BE2C (cell line): ENCODE results near the gene PLCB4.

Experiments used
- DNase-seq: peaks from one replicate; pipeline ENCODE4 v3.0.0-alpha.2; 2020
- H3K27me3 ChIP-seq: fragments of 250-450 bp; sonication (Bioruptor Pico); 2 replicates; pipeline ENCODE4 v1.5.1; 2020; ENCODE audit warnings: mild to moderate bottlenecking
- H3K36me3 ChIP-seq: fragments of 250-450 bp; sonication (Bioruptor Pico); 2 replicates; pipeline ENCODE4 v1.5.1; 2020; ENCODE audit warnings: mild to moderate bottlenecking
- H3K4me1 ChIP-seq: fragments of 250-450 bp; sonication (Bioruptor Pico); 2 replicates; pipeline ENCODE4 v1.5.1; 2020
- H3K4me3 ChIP-seq: 2 replicates; pipeline ENCODE4 v1.5.1; 2011; ENCODE audit warnings: low read depth, low read length
- H3K9me3 ChIP-seq: fragments of 250-450 bp; sonication (Bioruptor Pico); 2 replicates; pipeline ENCODE4 v1.5.1; 2020
- CTCF ChIP-seq: IDR thresholded peaks from 2 replicates; pipeline ENCODE4 v1.5.1; 2012; ENCODE audit warnings: mild to moderate bottlenecking, low read depth, low read length

The PLCB4 gene

GRCh38 chr20:9214685-9215084 lies 145.8 kb downstream of the PLCB4 start:
- no peak for DNase-seq
- Histone ChIP-seq H3K36me3 (peaks cover 3% of the 10 kb centered on the region; the same call in 1 of the 2 replicates), H3K4me3 (no peak overlapping the region), H3K9me3 (no peaks in the 10 kb centered on the region; the same call in 1 of the 2 replicates), H3K27me3 (no peaks in the 10 kb centered on the region), H3K4me1 (peaks cover 19% of the 10 kb centered on the region)
- TF ChIP-seq CTCF, result no peak

GRCh38 chr20:9215539-9215938 lies 146.7 kb downstream of the PLCB4 start:
- no peaks in the 10 kb centered on the region; the same call in 1 of the 2 replicates for H3K9me3 ChIP-seq
- peaks cover 19% of the 10 kb centered on the region for H3K4me1 ChIP-seq
- no peaks in the 10 kb centered on the region for H3K27me3 ChIP-seq
- DNase-seq, result no peak
- TF ChIP-seq CTCF, result peak; percentile 58
- peaks cover 3% of the 10 kb centered on the region; the same call in 1 of the 2 replicates for H3K36me3 ChIP-seq
- no peak overlapping the region for H3K4me3 ChIP-seq

- Histone ChIP-seq H3K4me3 (no peak overlapping the region), H3K9me3 (no peaks in the 10 kb centered on the region; the same call in 1 of the 2 replicates), H3K4me1 (peaks cover 19% of the 10 kb centered on the region), H3K36me3 (0 out of 2 replicates have a peak, but pooled peaks cover 3% of the 10 kb centered on the region), H3K27me3 (no peaks in the 10 kb centered on the region)
- TF ChIP-seq CTCF, result no peak
- peak; percentile 31 for DNase-seq
These were observed 149.7 kb downstream of the PLCB4 start for GRCh38 chr20:9218531-9218961.

- no peak overlapping the region for H3K4me3 ChIP-seq
- no peaks in the 10 kb centered on the region for H3K9me3 ChIP-seq
- no peaks in the 10 kb centered on the region for H3K27me3 ChIP-seq
- no peak for TF ChIP-seq CTCF
- peaks cover 3% of the 10 kb centered on the region; the same call in 1 of the 2 replicates for H3K36me3 ChIP-seq
- DNase-seq, result no peak
- peaks cover 19% of the 10 kb centered on the region for H3K4me1 ChIP-seq
These were observed 152.1 kb downstream of the PLCB4 start for GRCh38 chr20:9220874-9221547.

GRCh38 chr20:9223296-9223695 lies 154.4 kb downstream of the PLCB4 start:
- no peaks in the 10 kb centered on the region for H3K27me3 ChIP-seq
- no peak for TF ChIP-seq CTCF
- no peaks in the 10 kb centered on the region; the same call in 1 of the 2 replicates for H3K36me3 ChIP-seq
- no peaks in the 10 kb centered on the region for H3K9me3 ChIP-seq
- H3K4me3 ChIP-seq, result no peak overlapping the region
- H3K4me1 ChIP-seq, result peaks cover 9% of the 10 kb centered on the region
- no peak for DNase-seq

GRCh38 chr20:9225879-9226278 lies 157.0 kb downstream of the PLCB4 start:
- DNase-seq, result no peak
- H3K4me1 ChIP-seq, result no peaks in the 10 kb centered on the region
- H3K9me3 ChIP-seq, result no peaks in the 10 kb centered on the region
- H3K36me3 ChIP-seq, result no peaks in the 10 kb centered on the region; the same call in 1 of the 2 replicates
- H3K4me3 ChIP-seq, result no peak overlapping the region
- no peak for TF ChIP-seq CTCF
- H3K27me3 ChIP-seq, result no peaks in the 10 kb centered on the region
